Measurements from ENCODE around the gene ERGIC1. TPM values are rescaled to one million over a fixed set of nuclear protein-coding genes. Genes with fewer than 3 reads are reported as not detected.

ERGIC1 gene
- polyA plus RNA-seq, 12 donors: 85.3 to 117 (median 97.2) TPM; not detected in 1

DNA sequence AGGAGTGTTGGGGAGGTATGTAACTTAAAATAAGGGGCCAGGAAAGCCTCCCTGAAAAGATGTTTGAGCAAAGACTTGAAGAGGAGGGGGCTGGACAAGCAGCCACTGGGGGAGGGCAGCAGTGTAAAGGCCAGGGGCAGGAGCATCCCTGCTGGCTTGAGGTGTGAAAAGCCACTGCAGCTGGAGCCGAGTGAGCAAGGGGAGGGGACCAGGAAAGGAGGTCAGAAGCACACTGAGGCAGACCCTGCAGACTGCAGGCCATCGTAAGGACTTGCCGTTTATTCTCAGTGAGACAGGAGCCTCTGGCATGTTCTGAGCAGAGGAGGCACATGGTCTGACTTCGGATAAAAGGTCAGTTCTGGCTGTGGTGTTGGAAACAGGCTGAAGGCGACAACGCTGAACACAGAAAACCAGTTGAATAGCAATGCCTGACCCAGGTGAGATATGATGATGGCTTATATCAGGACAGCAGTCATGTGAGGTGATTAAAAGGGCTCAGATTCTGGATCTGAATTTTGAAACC is 10.2 kb upstream of the ERGIC1 start:
- DNase-seq: no peak

DNA sequence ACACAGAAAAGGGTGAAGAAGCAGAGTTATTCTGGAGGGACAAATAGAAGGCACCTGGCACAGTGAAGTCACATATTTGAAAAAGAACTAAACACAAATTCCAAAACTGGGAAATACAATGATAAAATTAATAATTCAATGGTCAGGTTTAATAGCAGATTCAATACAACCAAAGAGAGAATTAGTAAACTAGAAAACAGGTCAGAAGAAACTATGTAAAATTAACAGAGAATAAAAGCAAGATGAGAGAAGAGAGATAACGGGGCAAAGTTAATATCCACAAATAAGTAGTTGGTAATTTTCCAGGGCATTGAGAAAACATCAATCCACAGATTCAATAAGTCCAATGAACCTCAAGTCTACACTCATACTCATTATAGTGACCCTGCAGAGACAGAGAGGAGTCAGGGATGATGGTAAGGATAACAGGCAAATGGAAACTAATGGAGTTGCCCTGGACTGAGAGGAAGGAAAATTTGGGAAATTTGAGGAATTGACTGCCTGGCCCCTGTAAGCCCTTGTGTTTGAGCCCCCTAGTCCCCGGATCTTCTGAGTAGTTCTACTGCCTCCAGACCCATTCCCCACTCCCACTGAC is 8.3 kb upstream of the ERGIC1 start:
- no peak for DNase-seq

- no peak for DNase-seq
Measured at GRCh38 chr5:172827841-172828240, 6.2 kb upstream of the ERGIC1 start.

DNA sequence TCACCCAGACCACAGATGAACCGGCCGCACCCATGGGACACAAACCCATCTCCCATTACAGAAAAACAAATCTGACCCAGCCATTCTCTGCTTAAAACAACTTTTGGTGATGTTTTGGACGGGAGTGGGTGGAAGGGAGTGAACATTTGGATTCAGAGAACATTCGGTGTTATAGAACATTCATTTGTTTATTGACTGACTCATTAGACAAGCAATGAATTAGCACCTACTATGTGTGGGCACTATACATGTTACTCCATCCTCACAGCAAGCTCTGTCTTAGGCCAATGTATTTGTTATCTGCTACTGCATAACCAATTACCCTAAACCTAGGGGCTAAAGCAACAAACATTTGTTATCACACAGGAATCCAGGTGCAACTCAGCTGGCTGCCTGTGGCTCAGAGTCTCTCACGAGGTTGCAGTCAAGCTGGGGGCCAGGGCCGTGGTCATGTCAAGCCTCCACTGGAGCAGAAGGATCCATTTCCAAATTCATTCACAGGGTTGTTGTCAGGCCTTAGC is 5.1 kb upstream of the ERGIC1 start:
- no peak for DNase-seq

DNA sequence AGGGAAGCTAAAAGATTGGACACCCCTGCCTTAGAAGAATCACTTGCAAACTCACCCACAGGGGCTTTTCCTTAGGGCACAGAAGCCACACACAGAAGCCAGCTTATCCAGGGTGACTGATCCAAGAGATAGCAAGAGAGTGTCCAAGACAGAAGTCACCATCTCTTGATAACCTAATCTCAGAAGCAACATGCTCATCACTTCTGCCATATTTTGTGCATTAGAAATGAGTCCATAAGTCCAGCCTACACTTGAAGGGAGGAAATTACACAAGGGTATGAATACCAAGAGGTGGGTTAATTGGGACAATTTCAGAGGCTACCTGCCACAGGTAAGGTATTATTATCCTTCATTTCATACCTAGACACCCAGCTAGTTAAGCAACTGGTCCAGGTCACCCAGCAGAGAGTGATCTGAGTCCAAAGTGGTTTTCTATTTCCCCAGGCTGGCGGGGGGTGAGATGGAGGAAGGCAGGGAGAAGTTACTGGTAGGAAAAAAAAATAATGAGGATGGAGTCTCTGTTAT is 3.7 kb upstream of the ERGIC1 start:
- DNase-seq: no peak

DNA sequence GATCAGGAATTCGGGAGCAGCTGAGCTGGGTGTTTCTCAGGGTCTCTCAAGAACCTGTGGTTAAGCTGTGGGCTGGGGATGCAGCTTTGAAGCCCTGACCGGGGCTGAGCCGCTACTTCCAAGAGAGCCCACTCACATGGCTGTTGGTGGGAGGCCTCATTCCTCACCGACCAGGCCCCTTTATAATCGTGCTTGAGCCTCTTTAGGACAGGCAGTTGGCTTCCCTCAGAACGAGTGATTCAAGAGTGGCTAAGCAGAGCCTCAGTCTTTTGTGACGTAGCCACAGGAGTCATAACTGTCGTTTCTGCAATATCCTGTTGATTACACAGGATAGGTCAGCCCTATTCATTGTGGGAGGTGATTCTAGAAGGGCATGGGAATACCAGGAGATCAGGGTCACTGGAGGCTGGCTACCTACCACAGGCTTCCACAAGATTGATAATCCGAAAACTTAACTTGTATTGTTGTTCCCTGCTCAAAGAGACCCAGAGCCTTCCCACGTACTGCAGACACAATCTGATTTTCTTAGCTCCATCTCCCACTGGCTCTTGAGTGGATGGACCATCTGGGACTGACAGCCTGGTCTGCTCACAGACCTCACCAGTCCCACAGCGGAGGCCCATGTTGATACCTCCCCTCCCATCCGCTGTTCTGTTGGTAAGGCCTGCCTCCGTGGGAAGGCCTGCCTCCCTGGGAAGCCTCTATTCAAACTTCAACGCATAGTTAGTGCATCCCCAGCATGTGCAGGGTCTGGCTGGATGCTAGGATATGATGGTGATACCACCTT is 3.0 kb upstream of the ERGIC1 start:
- DNase-seq: no peak

DNA sequence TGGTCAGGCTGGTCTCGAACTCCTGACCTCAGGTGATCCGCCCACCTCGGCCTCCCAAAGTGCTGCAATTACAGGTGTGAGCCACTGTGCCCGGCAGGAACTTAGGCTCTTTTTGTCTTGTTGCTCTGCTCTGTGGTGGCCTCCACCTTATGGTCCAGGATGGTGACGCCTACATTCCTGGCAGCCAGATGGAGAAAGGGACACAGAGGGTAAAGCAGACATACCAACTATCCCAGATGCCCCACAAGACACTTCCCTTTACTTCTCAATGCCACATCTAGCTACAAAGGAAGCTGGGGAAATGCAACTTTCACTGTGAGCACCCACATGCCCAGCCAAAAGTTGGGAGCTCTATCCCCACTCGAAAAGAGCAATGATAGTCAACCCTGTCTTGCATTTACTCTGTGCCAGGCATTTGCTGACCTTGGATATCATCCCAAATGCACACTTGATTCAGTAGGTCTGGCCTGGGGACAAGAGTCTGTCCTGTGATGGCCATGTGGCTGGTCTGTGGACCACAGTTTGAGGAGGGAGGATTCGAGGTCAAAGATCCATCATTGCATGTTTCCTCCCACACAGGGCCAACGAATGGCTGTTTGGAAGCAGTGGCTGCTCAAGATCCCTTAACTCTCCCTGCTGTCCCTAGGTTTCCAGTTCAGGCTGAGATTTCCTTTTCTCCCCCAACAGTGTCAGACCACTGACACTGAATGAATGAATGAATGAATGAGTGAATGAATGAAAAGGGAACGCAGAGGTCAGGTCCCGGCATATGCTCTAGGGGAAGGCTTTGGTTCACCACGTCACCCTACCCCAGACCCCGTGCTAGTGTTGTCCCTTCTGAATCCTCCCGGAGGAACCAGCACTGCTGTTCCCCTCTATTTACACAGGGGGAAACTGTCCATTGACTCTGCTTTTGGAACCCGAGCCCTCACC is 1.4 kb upstream of the ERGIC1 start:
- no peak for DNase-seq

GRCh38 chr5:172833372-172833685 is 722 bp upstream of the ERGIC1 start:
- DNase-seq: no peak

DNA sequence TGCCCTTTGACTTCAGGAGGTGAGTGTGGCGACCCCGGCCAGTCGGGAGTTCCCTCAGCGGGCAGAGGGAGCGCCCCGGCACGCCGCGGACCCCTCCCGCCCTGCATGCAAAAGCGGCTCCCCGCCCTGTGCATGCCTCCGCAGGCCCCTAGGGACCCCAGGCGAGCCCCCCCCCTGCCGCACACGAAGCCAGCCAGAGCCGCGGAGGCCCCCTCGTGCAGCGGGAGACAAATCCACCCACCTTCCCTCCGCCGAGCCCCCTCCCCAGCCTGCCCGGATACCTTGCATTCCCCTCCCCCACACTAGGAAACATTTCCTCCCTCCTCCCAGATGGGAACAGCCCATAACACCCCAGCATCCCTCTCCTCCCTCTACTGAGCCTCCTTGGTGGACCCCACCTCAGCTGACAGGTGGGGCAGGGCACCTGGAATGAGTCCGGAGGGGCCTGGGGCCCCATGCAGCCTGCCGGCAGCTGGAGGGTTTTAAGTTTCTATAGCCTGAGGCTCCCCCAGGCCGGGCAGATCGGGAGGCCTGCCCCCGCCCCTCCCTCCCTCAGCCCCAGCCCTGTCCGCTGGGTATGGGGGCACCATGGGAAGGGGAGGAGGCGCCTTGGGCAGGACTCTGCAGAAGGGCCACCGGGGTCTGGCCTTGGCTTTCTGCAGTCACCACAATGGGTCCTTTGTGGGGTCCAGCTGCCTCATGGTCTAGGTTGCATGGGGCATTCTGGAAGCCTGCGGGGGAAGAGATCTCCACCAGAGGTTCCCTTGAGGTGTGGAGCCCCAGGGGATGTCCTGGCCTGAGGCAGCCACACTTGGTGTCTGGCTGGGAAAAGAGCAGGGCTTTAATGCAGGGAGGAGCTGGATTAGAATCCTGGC is 601 bp downstream of the ERGIC1 start:
- DNase-seq: peak; percentile 24

DNA sequence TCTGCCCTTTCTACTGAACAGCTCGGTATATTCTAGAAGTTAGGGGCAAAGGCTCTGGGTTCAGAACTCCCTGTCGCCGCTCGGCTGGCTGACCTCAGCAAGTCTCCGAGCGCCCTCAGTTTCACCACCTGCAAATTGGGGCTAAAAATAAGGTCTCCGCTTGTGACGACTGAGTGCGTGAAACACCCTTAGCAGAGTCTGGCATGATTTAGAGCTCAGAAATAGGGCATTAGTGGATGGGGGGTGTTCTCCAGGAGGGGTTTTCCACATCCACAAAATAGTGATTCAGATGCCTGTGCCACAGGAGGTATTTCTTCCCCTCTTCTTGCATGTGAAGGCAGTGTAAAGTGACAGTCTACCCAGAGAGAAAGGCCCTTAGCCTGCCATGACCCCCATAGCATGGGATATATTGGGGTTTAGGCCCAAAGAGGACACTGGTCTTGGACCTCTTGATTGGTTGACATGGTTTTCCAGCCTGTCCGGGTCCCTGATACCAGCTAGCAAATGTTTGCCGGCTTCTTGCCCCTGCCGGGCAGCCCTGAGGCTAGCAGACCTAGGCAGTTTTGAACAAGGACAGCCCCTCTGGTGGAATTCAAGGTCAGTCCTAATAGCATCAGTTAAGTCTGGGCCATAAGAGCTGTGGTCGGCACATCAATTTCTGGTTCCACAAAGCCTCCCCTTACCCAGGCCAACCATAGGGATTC is 1.4 kb downstream of the ERGIC1 start:
- DNase-seq: no peak

GRCh38 chr5:172835994-172836356 is 1.9 kb downstream of the ERGIC1 start:
- no peak for DNase-seq

GRCh38 chr5:172837640-172838039 is 3.6 kb downstream of the ERGIC1 start:
- no peak for DNase-seq

GRCh38 chr5:172838151-172838875 is 4.3 kb downstream of the ERGIC1 start:
- no peak for DNase-seq

GRCh38 chr5:172839669-172840431 is 5.8 kb downstream of the ERGIC1 start:
- DNase-seq: no peak

DNA sequence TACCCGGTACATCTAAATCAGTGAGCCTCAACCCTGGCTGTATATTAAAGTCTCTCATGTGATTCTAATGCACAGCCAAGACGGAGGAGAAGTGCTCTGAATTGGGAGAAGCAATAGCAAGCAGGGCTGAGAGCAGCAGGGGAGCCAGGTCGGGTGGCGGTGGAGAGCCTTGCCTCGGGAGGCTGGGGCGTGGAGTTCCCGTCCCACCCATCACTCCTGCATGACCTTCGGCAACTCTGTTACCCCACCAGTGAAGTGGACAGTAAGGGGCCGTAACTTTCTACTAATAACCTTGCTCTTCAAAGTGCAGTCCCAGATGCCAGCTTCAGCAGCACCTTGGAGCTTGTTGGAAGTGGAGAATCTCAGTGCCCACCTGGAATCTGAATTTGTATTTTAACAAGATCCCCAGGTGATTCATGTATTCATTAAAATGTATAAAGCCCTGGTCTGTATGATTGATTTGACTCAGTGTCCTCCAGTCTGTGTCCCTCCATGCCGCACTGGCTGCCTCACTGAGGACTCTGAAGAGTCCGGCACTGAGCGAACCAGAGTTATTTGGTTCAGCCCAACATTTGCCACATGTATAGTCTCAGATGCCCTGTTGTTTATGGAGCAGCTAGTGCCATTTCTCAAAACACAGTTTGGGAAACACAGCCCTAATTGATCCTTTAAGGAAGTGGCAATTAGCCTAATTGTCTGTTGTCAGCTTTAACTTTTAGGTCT is 6.5 kb downstream of the ERGIC1 start:
- no peak for DNase-seq

- DNase-seq: no peak
Measured at GRCh38 chr5:172841256-172841655, 7.2 kb downstream of the ERGIC1 start.

- DNase-seq: no peak
Measured at GRCh38 chr5:172843825-172844576, 9.9 kb downstream of the ERGIC1 start.

- no peak for DNase-seq
Measured at GRCh38 chr5:172844577-172844838, 10.5 kb downstream of the ERGIC1 start.

Measured in muscle of arm (tissue), 12 donors.